Osteocyte (in vitro differentiated cells): ENCODE data around the gene HDAC3. TPM values are rescaled to one million over a fixed set of nuclear protein-coding genes. Genes with fewer than 3 reads are reported as not detected.
A peak's percentile ranks its signal among the peaks of the same experiment; 100 is the strongest.

Source experiments
- DNase-seq: peaks from one replicate; pipeline ENCODE4 v3.0.0; 2021; ENCODE audit warnings: mixed read lengths; ENCODE audit not compliant: unreplicated experiment; ENCODE audit errors: extremely low spot score
- H3K27ac Mint-ChIP-seq: one replicate; pipeline ENCODE4 v1.8.0; 2021; ENCODE audit warnings: mild to moderate bottlenecking, mixed read lengths; ENCODE audit not compliant: unreplicated experiment
- H3K27me3 Mint-ChIP-seq: one replicate; pipeline ENCODE4 v1.8.0; 2021; ENCODE audit warnings: mixed read lengths; ENCODE audit not compliant: unreplicated experiment
- H3K36me3 Mint-ChIP-seq: one replicate; pipeline ENCODE4 v1.8.0; 2021; ENCODE audit warnings: mixed read lengths; ENCODE audit not compliant: unreplicated experiment
- H3K4me1 Mint-ChIP-seq: one replicate; pipeline ENCODE4 v1.8.0; 2021; ENCODE audit warnings: mixed read lengths; ENCODE audit not compliant: unreplicated experiment
- H3K4me3 Mint-ChIP-seq: one replicate; pipeline ENCODE4 v1.8.0; 2021; ENCODE audit warnings: mild to moderate bottlenecking, moderate library complexity, mixed read lengths; ENCODE audit not compliant: unreplicated experiment
- H3K9me3 Mint-ChIP-seq: one replicate; pipeline ENCODE4 v1.8.0; 2021; ENCODE audit warnings: mixed read lengths; ENCODE audit not compliant: unreplicated experiment
- total RNA-seq: library from RNA; stranded (reverse); gene quantifications from 2 replicates; pipeline ENCODE4 v1.2.1, GENCODE V29; 2021
- TF ChIP-seq, protein P1 (sequence below): fragments of 200-600 bp; sonication (generic); IDR thresholded peaks from 2 replicates; pipeline ENCODE4 v1.5.0; 2021; ENCODE audit warnings: antibody characterized with exemption, mild to moderate bottlenecking, moderate library complexity

HDAC3 gene
- total RNA-seq, 1 donor from 2014 or later, result 67.9 TPM

- no peak overlapping the region for H3K27ac Mint-ChIP-seq
- DNase-seq, result no peak
- H3K4me1 Mint-ChIP-seq, result peaks cover 9% of the 10 kb centered on the region
- no peaks in the 10 kb centered on the region for H3K27me3 Mint-ChIP-seq
- no peak overlapping the region for H3K4me3 Mint-ChIP-seq
- H3K9me3 Mint-ChIP-seq, result no peaks in the 10 kb centered on the region
- TF ChIP-seq, protein P1, sequence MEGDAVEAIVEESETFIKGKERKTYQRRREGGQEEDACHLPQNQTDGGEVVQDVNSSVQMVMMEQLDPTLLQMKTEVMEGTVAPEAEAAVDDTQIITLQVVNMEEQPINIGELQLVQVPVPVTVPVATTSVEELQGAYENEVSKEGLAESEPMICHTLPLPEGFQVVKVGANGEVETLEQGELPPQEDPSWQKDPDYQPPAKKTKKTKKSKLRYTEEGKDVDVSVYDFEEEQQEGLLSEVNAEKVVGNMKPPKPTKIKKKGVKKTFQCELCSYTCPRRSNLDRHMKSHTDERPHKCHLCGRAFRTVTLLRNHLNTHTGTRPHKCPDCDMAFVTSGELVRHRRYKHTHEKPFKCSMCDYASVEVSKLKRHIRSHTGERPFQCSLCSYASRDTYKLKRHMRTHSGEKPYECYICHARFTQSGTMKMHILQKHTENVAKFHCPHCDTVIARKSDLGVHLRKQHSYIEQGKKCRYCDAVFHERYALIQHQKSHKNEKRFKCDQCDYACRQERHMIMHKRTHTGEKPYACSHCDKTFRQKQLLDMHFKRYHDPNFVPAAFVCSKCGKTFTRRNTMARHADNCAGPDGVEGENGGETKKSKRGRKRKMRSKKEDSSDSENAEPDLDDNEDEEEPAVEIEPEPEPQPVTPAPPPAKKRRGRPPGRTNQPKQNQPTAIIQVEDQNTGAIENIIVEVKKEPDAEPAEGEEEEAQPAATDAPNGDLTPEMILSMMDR, result no peak
- H3K36me3 Mint-ChIP-seq, result peaks cover 35% of the 10 kb centered on the region
Measured at GRCh38 chr5:141630570-141631140, 6.0 kb downstream of the HDAC3 start.

DNA sequence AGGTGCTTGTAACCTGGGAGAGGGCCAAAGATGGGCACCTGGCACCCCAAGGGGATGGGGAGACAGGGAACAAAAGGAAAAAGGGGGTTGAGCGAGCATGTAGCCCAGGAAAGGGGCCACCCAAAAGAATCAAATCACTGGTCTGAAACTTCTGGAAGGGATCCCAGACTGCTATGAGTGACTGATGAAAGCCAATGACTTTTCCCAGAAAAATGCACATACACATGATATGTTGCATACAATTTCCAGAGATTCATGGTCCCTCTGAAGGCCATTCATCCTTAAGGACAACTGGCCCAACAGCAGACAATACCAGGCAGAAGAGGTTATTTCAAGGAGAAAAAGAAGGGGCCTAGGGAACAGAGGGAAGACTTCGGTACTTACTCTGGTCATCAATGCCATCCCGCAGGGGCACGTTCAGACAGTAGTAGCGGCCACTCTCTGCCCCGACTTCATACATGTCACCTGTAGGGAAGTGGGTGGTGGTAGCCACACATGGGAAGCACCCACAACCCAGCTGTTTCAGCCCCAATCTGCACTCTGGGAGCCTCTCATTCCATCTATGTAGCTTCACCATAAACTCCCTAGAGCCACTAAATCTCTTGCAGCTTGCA is 8.4 kb downstream of the HDAC3 start:
- Mint-ChIP-seq H3K9me3 (no peaks in the 10 kb centered on the region), H3K36me3 (peaks cover 44% of the 10 kb centered on the region), H3K4me1 (no peaks in the 10 kb centered on the region), H3K4me3 (no peak overlapping the region), H3K27me3 (no peaks in the 10 kb centered on the region), H3K27ac (no peak overlapping the region)
- TF ChIP-seq, protein P1, result no peak
- no peak for DNase-seq

DNA sequence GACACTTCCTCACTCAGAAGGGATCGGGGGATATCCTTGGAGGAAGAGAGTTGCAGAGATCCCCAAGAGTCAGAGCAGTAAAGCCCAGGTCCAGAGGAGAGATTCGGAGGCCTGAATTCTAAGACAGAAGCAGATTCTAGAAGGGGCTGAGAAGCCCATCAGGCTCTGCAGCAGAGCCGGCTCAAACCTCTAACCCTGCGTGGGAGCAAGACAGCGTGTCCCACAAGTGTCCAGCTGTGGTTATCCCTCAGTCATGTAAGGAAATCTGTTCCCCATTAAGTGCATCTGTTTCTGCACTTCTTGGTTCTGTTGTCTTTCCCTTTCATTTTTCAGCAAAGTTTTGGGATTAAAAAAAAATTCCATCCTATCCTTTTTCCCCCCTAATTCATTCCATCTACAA is 13.0 kb downstream of the HDAC3 start:
- Mint-ChIP-seq H3K27ac (no peak overlapping the region), H3K27me3 (no peaks in the 10 kb centered on the region), H3K4me1 (peaks cover 8% of the 10 kb centered on the region), H3K4me3 (no peak overlapping the region), H3K9me3 (no peaks in the 10 kb centered on the region), H3K36me3 (peaks cover 45% of the 10 kb centered on the region)
- no peak for DNase-seq
- TF ChIP-seq, protein P1, result no peak

DNA sequence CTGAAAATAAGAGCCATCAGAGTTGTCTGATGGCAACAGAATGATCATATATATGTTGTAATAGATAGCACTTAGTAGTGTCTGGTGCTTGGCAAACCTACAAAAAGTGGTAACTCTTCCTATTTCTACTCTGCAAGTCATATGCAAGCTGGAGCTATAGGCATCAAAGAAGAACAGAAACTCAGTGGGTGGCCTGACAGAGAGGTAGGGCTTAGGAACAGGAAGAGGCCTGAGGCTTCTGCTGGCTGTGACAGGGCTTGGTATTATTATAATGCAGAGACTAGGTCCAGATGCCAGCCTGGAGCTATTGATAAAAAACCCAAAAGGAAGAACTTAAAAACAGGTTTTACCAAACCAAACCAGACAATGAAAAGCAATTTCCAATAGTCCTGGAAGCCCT is 13.5 kb downstream of the HDAC3 start:
- Mint-ChIP-seq H3K27ac (no peak overlapping the region), H3K9me3 (no peaks in the 10 kb centered on the region), H3K4me1 (peaks cover 10% of the 10 kb centered on the region), H3K27me3 (no peaks in the 10 kb centered on the region), H3K36me3 (peaks cover 44% of the 10 kb centered on the region), H3K4me3 (no peak overlapping the region)
- TF ChIP-seq, protein P1, result no peak
- no peak for DNase-seq

DNA sequence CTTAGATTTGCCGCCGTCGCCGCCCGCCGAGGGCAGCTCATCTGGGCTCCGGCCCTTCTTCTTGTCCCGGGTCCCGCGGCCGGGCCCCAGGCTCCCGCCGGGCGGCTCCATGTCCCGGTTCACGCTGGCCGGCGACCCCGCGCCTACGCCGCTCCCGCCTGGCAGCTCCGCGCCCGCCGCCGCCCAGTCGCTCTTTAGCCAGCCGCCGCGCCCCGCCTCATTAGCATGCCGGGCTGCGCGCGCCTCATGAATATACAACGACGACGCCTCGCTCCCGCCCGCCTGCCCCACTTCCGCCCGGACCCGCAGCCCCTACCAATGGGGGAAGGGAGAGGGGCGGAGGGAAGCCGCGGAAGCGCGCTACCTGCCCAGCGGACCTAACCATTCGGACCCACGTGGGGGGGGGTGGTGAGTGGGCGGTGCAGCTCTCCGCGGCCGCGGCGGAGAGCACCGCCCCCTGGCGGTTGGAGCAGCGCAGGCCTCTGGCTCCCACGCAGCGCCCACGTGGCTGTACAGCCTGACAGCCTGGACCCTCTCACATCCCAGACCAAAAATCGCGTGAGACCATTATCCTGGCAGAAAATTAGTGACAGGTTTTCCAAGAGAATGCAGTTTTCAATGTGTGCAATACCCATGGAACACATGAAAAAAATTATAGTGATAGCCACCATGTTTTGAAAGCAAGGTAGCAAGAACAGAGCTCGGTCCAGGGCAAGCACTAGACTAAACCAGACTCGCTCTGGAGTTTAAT is 17.7 kb downstream of the HDAC3 start, which contains the start of gene DIAPH1:
DIAPH1 (minus strand) TSS at position 197 of the 751 bp plus-strand sequence; CDS start at position 111, 86 bp downstream.
- Mint-ChIP-seq H3K36me3 (peaks cover 22% of the 10 kb centered on the region), H3K27me3 (no peaks in the 10 kb centered on the region), H3K4me1 (peaks cover 35% of the 10 kb centered on the region), H3K4me3 (peak within 1 kb of the TSS; percentile 95), H3K9me3 (no peaks in the 10 kb centered on the region), H3K27ac (peak within 1 kb of the TSS; percentile 92)
- DNase-seq, result peak; percentile 99
- TF ChIP-seq, protein P1, result peak; percentile 98
